ENCODE data around the gene NFYC.

DNA sequence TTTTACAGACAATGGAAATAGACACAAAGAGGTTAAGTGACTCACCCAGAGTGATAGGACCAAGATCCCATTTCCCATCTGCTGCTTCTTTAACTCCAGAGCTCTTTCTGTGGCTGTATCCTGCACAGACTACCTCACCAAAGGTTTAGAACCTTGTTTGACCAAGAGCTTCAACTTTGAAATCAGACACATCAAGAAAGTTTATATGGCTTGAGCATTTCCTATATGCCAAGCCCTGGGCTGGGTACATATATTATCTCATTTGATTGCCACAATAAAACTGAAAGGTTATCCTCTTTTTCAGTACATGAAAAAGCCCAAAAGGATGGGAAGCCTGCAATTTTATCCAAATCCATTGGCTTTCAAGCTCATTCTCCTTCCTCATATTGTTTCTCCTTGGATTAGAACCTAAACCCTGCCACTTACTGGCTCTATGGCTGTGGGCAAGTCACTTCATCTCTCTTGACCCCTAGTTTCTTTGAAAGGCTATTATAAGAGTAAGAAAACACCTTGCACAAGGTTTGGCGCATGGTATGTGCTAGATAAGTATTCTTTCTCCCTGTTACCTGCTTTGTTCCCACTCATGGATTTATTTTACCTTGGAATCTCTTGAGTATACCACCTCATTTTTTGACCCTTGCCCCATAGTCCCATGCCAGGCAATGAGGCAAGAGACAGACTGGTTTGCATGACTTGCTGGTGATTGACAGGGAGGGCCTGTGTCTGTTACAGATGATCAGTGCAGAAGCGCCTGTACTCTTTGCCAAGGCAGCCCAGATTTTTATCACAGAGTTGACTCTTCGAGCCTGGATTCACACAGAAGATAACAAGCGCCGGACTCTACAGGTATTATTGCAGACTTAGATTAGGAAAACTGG, 57.6 kb downstream of the NFYC start:
- TF ChIP-seq EZH2 (IDR thresholded peaks at IDR 0.05) (no peak), POLR2AphosphoS5 (IDR thresholded peaks at IDR 0.05; ENCODE audit: borderline replicate concordance, low read depth, low read length) (no peak)
